ENCODE data around the gene EXOC3L2. TPM values are rescaled to one million over a fixed set of nuclear protein-coding genes. Genes with fewer than 3 reads are reported as not detected.

Gene EXOC3L2
- total RNA-seq, 1 donor from 2014 or later, result not detected

- DNase-seq (ENCODE audit: low spot score in 2 of 2), result no peak
- no peak for FAIRE-seq
Measured at GRCh38 chr19:45164577-45165335, 80.5 kb downstream of the EXOC3L2 start.

DNA sequence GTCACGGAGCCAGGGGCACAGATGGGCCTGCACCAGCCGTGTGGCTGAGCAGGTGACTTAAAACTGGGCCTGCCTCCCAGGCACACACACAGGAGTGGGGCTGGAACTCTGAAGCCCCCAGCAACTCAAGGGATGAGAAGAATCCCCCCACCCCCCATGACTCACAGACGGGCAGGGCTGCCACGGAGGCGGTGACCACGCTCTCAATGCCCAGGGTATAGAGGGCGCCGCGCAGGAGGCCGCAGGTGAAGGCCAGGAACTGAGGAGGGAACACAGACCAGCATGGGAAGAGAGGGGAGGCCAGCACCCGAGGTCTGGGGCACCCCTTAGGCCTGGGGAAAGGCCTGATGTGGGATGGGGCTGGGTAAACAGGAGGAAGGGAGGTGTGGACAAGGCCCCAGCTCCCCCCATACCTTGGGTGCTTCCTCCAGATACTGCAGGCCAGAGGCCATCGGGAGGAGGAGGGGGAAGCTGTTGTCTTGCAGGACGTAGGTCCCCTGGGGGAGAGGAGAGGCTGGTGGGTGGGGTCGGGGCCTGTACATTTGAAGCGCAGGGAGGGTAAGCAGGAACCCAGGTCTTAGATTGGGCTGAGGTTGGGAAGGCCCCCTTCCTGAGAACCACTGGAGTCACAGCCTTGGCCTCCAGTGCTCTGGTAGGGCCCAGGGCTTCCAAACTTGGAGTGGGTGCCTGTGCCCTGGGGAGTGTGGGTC, 81.3 kb downstream of the EXOC3L2 start:
- DNase-seq (ENCODE audit: low spot score in 2 of 2) (no peak), FAIRE-seq (no peak)

- no peak for DNase-seq (ENCODE audit: low spot score in 2 of 2)
- FAIRE-seq, result no peak
Measured at GRCh38 chr19:45163156-45163555, 82.1 kb downstream of the EXOC3L2 start.

DNA sequence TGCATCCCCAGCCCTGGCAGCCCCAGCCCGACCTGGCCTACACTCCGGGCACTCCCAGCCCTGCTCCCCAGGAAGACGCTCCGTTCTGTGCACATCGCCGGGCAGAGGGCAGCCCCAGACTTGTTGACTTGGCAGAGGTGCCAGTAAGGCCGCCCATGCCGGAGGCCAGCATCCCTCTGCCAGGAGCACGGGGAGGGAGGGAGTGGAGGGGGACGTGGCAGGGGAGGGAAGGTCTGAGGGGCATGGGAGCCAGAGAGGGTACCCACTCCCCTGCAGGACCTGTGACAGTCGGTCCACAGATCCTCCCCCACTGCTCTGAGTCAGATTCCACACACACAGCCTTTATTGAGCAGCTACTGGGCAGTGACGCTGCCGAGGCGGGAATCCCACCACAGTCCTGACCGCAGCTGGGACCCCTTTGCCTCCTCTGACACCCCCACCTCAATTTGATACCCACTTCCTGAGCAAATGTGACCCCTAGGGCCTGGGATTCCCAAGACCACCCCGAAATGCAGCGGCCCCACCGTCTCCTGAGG, 82.5 kb downstream of the EXOC3L2 start:
- FAIRE-seq (no peak), DNase-seq (ENCODE audit: low spot score in 2 of 2) (no peak)

Other genes with a start within 250 kb of the EXOC3L2 start
- gene RELB, start 243.9 kb downstream of the EXOC3L2 start, total RNA-seq, result 0.41 TPM
- gene CLASRP, start 206.4 kb downstream of the EXOC3L2 start, total RNA-seq, result 5.3 TPM
- gene ZNF296, start 168.9 kb downstream of the EXOC3L2 start, total RNA-seq, result under 0.01 TPM
- gene GEMIN7, start 166.1 kb downstream of the EXOC3L2 start, total RNA-seq, result 11.8 TPM
- 24.1 TPM for gene PPP1R37, start 152.2 kb downstream of the EXOC3L2 start, total RNA-seq
- gene NKPD1, start 84.4 kb downstream of the EXOC3L2 start, total RNA-seq, result 1.2 TPM
- gene TRAPPC6A, start 67.2 kb downstream of the EXOC3L2 start, total RNA-seq, result 2.9 TPM
- 3.3 TPM for gene BLOC1S3, start 66.6 kb downstream of the EXOC3L2 start, total RNA-seq
- 32.6 TPM for gene MARK4, start 5.9 kb upstream of the EXOC3L2 start, total RNA-seq
- gene CKM, start 77.5 kb upstream of the EXOC3L2 start, total RNA-seq, result not detected
- gene KLC3, start 95.3 kb upstream of the EXOC3L2 start, total RNA-seq, result 0.41 TPM
- 14.3 TPM for gene ERCC2, start 125.2 kb upstream of the EXOC3L2 start, total RNA-seq
- under 0.01 TPM for gene PPP1R13L, start 159.7 kb upstream of the EXOC3L2 start, total RNA-seq
- 3.7 TPM for gene POLR1G, start 161.2 kb upstream of the EXOC3L2 start, total RNA-seq
- gene ERCC1, start 178.5 kb upstream of the EXOC3L2 start, total RNA-seq, result 55.0 TPM
- 2.0 TPM for gene FOSB, start 222.6 kb upstream of the EXOC3L2 start, total RNA-seq

Data from frontal cortex (tissue), 4 donors.